ENCODE results near the gene GPX2.
A peak's percentile ranks its signal among the peaks of the same experiment; 100 is the strongest.

Gene GPX2
- long read RNA-seq, donor 1, partial matches to known transcripts, result 0 of 3 reads
- long read RNA-seq, donor 1, other reads (novel, unspliced or antisense), result 0 of 3 reads
- long read RNA-seq, donor 2, result 0 reads
- long read RNA-seq, donor 3, partial matches to known transcripts, result 0 of 1 reads
- long read RNA-seq, donor 3, other reads (novel, unspliced or antisense), result 0 of 1 reads
- long read RNA-seq, donor 4, result 0 reads
- long read RNA-seq, donor 5, result 0 reads
- long read RNA-seq, donor 6, partial matches to known transcripts, result 0 of 3 reads
- long read RNA-seq, donor 6, other reads (novel, unspliced or antisense), result 0 of 3 reads
- long read RNA-seq, donor 7, result 0 reads
- long read RNA-seq, donor 8, result 0 reads

GRCh38 chr14:64942531-64943111, at the start of gene GPX2:
Gene GPX2, minus strand, starts transcription at chr14:64942745. Its CDS starts 19 bp downstream, at chr14:64942726.
- DNase-seq, result no peak

GRCh38 chr14:64990939-64991338, 48.4 kb upstream of the GPX2 start:
- no peak for DNase-seq

- no peak for DNase-seq
Observed at GRCh38 chr14:64990296-64990695, 47.8 kb upstream of the GPX2 start.

- no peak for DNase-seq
Observed at GRCh38 chr14:64987438-64987767, 44.9 kb upstream of the GPX2 start.

- DNase-seq, result peak; percentile 99
Observed at GRCh38 chr14:64986648-64987437, 44.3 kb upstream of the GPX2 start, which contains the start of gene FNTB. Gene FNTB, plus strand, starts transcription at chr14:64986895. Its CDS starts 59 bp downstream, at chr14:64986954.

GRCh38 chr14:64983439-64984310, 41.1 kb upstream of the GPX2 start:
- DNase-seq, result peak; percentile 58

- no peak for DNase-seq
Observed at GRCh38 chr14:64979336-64980074, 37.0 kb upstream of the GPX2 start.

- DNase-seq, result no peak
Observed at GRCh38 chr14:64974563-64974962, 32.0 kb upstream of the GPX2 start.

- DNase-seq, result no peak
Observed at GRCh38 chr14:64973826-64974225, 31.3 kb upstream of the GPX2 start.

GRCh38 chr14:64973026-64973442, 30.5 kb upstream of the GPX2 start:
- DNase-seq, result no peak

GRCh38 chr14:64971943-64972791, 29.6 kb upstream of the GPX2 start, which contains the start of gene RAB15:
Gene RAB15, minus strand, starts transcription at chr14:64972336. Its CDS starts 260 bp downstream, at chr14:64972076.
- peak; percentile 72 for DNase-seq

- DNase-seq, result peak; percentile 61
Observed at GRCh38 chr14:64971491-64971942, 29.0 kb upstream of the GPX2 start.

- DNase-seq, result no peak
Observed at GRCh38 chr14:64970776-64971477, 28.4 kb upstream of the GPX2 start.

GRCh38 chr14:64970041-64970440, 27.5 kb upstream of the GPX2 start:
- DNase-seq, result no peak

- no peak for DNase-seq
Observed at GRCh38 chr14:64968651-64969050, 26.1 kb upstream of the GPX2 start.

- DNase-seq, result no peak
Observed at GRCh38 chr14:64968167-64968566, 25.6 kb upstream of the GPX2 start.

- no peak for DNase-seq
Observed at GRCh38 chr14:64966976-64967375, 24.4 kb upstream of the GPX2 start.

- no peak for DNase-seq
Observed at GRCh38 chr14:64965356-64966000, 22.9 kb upstream of the GPX2 start.

- no peak for DNase-seq
Observed at GRCh38 chr14:64963611-64964010, 21.1 kb upstream of the GPX2 start.

Data from right kidney (tissue), 9 donors.